Thoracic aorta (tissue), 2 donors: ENCODE results near the gene ARSA. TPM values are rescaled to one million over a fixed set of nuclear protein-coding genes. Genes with fewer than 3 reads are reported as not detected.

ENCODE experiments used
- ATAC-seq: fragments of 150-250 bp; one replicate; pipeline ENCODE4 v1.8.0; 2017; ENCODE audit warnings: low read depth; ENCODE audit not compliant: insufficient number of reproducible peaks, low FRiP score
- DNase-seq: peaks from one replicate; pipeline ENCODE4 v3.0.0-alpha.2; 2020; ENCODE audit warnings: low spot score
- H3K27ac ChIP-seq, 2 donors: fragments of 200-600 bp; sonication (generic); 1 replicate in 1 of 2; 2 replicates in 1 of 2; pipeline ENCODE4 v1.5.1; 2016; ENCODE audit warnings: mild to moderate bottlenecking in 2 of 2, moderate library complexity in 2 of 2
- H3K27me3 ChIP-seq: fragments of 200-600 bp; sonication (generic); replicated peaks from 2 replicates; pipeline ENCODE4 v1.6.0; 2016; ENCODE audit warnings: mild to moderate bottlenecking; ENCODE audit not compliant: insufficient read depth
- H3K36me3 ChIP-seq: fragments of 200-600 bp; sonication (generic); one replicate; pipeline ENCODE4 v1.5.1; 2016
- H3K4me1 ChIP-seq, 2 donors: fragments of 200-600 bp; sonication (generic); 1 replicate in 1 of 2; 2 replicates in 1 of 2; pipeline versions ENCODE4 v1.5.1 to v1.6.0; 2016; ENCODE audit warnings: low read depth in 2 of 2, mild to moderate bottlenecking in 1 of 2; ENCODE audit not compliant: control insufficient read depth in 1 of 2
- H3K4me3 ChIP-seq: fragments of 200-600 bp; sonication (generic); 2 replicates; pipeline ENCODE4 v1.5.1; 2016; ENCODE audit warnings: mild to moderate bottlenecking
- H3K9me3 ChIP-seq: fragments of 200-600 bp; sonication (generic); 2 replicates; pipeline ENCODE4 v1.5.1; 2016
- total RNA-seq, 2 donors: library from RNA; depleted of rRNA; stranded (reverse); fragments of >200 nt; gene quantifications; one replicate each; pipeline versions ENCODE4 v1.1.0 to v1.2.3, GENCODE V29; 2016
- TF ChIP-seq, protein P1 (sequence below): fragments of 200-600 bp; sonication (generic); IDR thresholded peaks from one replicate; pipeline ENCODE4 v1.5.1; 2019; ENCODE audit warnings: antibody characterized with exemption

The ARSA gene
- total RNA-seq, 2 donors from 2014 or later, result 38.4 to 75.4 TPM

GRCh38 chr22:50672041-50672440 lies 44.1 kb upstream of the ARSA start:
- peaks cover 5% of the 10 kb centered on the region for H3K27me3 ChIP-seq
- DNase-seq (no peak), ATAC-seq (no peak)

DNA sequence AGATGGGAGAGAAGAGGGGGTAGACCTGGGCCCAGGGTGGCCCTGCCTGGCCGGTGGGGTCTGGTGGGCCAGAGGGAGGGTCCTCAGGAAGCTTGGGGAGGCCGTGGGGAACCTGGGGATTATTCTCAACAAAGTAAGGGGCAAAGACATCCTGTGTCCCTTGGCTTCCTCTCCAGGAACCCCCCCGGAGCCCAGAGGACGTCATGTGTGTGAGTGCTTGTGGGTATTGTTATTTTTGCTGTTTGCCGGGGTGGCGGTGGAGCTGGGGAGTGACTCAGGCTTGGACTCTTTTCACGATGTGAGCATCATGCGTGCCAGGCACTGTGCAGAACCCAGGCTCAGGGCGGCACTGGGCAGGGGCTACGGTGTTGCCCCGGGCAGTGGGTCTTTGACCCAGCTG lies 43.7 kb upstream of the ARSA start:
- ATAC-seq, result no peak
- DNase-seq, result no peak
- peaks cover 5% of the 10 kb centered on the region for H3K27me3 ChIP-seq
- H3K4me3 ChIP-seq, result no peak overlapping the region
- no peak overlapping the region for H3K27ac ChIP-seq
- H3K9me3 ChIP-seq, result no peaks in the 10 kb centered on the region
- H3K4me1 ChIP-seq, result peaks cover 6% of the 10 kb centered on the region in 2 donors
- TF ChIP-seq, protein P1, sequence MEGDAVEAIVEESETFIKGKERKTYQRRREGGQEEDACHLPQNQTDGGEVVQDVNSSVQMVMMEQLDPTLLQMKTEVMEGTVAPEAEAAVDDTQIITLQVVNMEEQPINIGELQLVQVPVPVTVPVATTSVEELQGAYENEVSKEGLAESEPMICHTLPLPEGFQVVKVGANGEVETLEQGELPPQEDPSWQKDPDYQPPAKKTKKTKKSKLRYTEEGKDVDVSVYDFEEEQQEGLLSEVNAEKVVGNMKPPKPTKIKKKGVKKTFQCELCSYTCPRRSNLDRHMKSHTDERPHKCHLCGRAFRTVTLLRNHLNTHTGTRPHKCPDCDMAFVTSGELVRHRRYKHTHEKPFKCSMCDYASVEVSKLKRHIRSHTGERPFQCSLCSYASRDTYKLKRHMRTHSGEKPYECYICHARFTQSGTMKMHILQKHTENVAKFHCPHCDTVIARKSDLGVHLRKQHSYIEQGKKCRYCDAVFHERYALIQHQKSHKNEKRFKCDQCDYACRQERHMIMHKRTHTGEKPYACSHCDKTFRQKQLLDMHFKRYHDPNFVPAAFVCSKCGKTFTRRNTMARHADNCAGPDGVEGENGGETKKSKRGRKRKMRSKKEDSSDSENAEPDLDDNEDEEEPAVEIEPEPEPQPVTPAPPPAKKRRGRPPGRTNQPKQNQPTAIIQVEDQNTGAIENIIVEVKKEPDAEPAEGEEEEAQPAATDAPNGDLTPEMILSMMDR, result no peak
- no peaks in the 10 kb centered on the region for H3K36me3 ChIP-seq

More at GRCh38 chr22:50672041-50672440, 44.1 kb upstream of the ARSA start:
- Histone ChIP-seq H3K4me3 (no peak overlapping the region), H3K36me3 (no peaks in the 10 kb centered on the region), H3K27ac (no peak overlapping the region), H3K9me3 (no peaks in the 10 kb centered on the region), H3K4me1 (peaks cover 6% of the 10 kb centered on the region in 2 donors)
- TF ChIP-seq, protein P1, result no peak

DNA sequence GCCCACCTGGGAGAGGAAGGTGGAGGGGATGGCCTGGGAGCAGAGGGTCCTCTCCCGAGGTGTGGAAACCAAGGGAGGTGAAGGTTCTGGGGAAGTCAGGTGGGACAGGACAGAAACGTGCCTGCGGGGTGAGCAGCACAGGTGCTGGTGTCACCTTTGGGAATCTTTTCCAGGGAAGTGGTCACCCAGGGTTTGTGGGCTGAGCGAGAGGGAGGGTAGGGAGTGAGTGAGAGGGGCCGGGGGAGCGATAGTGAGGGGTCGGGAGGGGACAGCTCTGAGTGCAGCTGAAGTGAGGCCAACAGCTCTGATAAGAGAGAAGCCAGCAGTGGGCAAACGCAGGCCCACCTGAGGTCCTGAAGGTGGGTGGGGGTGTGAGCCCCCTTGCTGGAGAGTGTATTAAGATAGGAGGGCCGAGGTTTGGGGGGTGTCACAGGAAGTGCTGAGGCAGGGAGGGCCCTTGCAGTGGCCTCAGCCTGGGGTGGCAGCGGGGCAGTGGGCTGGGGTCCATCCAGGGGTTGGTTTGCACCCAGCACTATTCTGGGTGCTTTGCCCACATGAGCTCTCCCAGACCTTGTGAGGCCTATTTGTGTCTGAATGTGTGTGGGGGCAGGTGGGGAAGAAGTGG lies 43.1 kb upstream of the ARSA start:
- TF ChIP-seq, protein P1, result no peak
- no peaks in the 10 kb centered on the region for H3K36me3 ChIP-seq
- no peak overlapping the region for H3K27ac ChIP-seq
- ATAC-seq, result no peak
- H3K27me3 ChIP-seq, result peaks cover 5% of the 10 kb centered on the region
- H3K4me3 ChIP-seq, result no peak overlapping the region
- no peak for DNase-seq
- H3K4me1 ChIP-seq, result peaks cover 6% of the 10 kb centered on the region in 2 donors
- H3K9me3 ChIP-seq, result no peaks in the 10 kb centered on the region

DNA sequence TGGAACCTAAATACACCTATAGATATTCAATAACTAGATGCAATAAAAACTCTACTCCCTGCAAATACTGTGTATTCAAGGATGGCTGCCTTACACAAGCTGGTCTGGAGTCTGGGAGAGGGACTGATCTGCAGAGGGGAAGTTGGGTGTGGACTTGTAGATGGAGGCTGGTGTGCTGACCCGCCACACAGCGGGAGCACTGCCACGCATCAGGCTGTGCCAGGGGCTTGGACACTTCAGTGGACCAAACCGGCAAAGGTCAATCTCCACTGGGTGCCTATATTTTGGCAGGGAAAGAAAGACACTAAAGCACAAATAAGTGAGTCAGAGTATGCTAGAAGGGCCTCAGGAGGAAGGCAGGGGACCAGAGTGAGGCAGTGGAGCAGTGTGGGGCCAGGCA lies 42.6 kb upstream of the ARSA start:
- Histone ChIP-seq H3K4me3 (no peak overlapping the region), H3K27ac (no peak overlapping the region), H3K9me3 (no peaks in the 10 kb centered on the region), H3K4me1 (peaks cover 6% of the 10 kb centered on the region in 2 donors), H3K27me3 (peaks cover 5% of the 10 kb centered on the region), H3K36me3 (no peaks in the 10 kb centered on the region)
- TF ChIP-seq, protein P1, result no peak
- DNase-seq (no peak), ATAC-seq (no peak)

GRCh38 chr22:50665738-50666137 lies 37.8 kb upstream of the ARSA start:
- Histone ChIP-seq H3K4me3 (no peak overlapping the region), H3K36me3 (no peaks in the 10 kb centered on the region), H3K4me1 (no peaks in the 10 kb centered on the region), H3K27me3 (no peaks in the 10 kb centered on the region), H3K27ac (no peak overlapping the region), H3K9me3 (no peaks in the 10 kb centered on the region)
- no peak for DNase-seq
- TF ChIP-seq, protein P1, result no peak
- ATAC-seq, result no peak
